ENCODE data around the gene MRPS15.

Gene MRPS15

DNA sequence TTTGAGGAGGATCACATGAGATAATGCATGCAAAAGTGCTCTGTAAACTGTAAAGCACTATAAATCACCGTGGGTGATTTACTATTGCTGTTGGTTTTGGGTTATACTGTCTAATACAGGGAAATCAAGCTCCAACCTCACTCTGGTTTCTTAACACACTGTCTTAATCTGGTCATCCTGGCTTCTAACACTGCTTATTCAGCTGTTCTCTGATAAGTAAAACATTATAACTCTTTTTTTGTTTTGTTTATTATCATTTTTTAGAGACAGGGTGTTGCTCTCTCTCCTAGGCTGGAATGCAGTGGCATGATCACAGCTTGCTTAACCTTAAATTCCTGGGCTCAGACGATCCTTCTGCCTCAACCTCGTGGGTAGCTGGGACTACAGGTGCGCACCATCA, 44.6 kb downstream of the MRPS15 start:
- WGBS, 2 experiments (ENCODE audit: insufficient coverage in 2 of 2), result 94 to 97% methylated on average over 3 of the region's 4 CpGs
- Histone ChIP-seq H3K4me1 (ENCODE audit: control insufficient read depth, insufficient read depth, low read length, poor library complexity, severe bottlenecking) (peaks cover 10% of the 10 kb centered on the region), H3K36me3 (ENCODE audit: control insufficient read depth, insufficient read depth, low read length) (no peaks in the 10 kb centered on the region), H3K4me3 (ENCODE audit: extremely low read depth, insufficient read depth, low read length, poor library complexity, severe bottlenecking) (no peak overlapping the region), H3K9me3 (ENCODE audit: control insufficient read depth, low read length) (peaks cover 4% of the 10 kb centered on the region), H3K27ac (ENCODE audit: low read depth, low read length, severe bottlenecking) (no peak overlapping the region)

DNA sequence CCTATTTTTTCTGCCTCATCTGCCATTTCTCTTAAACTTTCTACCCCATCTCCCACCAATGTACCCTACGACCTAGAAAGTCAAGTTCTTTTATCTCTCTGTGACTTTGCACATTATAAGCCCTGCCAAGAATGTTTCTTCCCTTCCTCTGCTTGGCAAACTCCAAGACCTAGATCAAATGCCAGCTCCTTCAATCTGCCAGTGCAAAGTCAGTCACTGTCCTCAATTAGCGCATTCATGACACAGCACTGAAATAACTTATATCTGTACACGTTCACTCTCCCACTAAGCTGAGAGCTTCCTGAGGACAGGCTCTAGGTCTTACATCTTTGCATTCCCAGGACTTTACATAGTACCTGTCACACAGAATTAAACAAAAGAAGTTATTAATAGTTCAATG, 45.0 kb downstream of the MRPS15 start:
- Histone ChIP-seq H3K9me3 (ENCODE audit: control insufficient read depth, low read length) (peaks cover 8% of the 10 kb centered on the region), H3K36me3 (ENCODE audit: control insufficient read depth, insufficient read depth, low read length) (no peaks in the 10 kb centered on the region), H3K4me3 (ENCODE audit: extremely low read depth, insufficient read depth, low read length, poor library complexity, severe bottlenecking) (no peak overlapping the region), H3K4me1 (ENCODE audit: control insufficient read depth, insufficient read depth, low read length, poor library complexity, severe bottlenecking) (peaks cover 10% of the 10 kb centered on the region), H3K27ac (ENCODE audit: low read depth, low read length, severe bottlenecking) (no peak overlapping the region)
- 79 to 90% methylated on average over 2 to 3 of the region's 3 CpGs for WGBS, 2 experiments (ENCODE audit: insufficient coverage in 2 of 2)

- no peak overlapping the region for H3K4me3 ChIP-seq (ENCODE audit: extremely low read depth, insufficient read depth, low read length, poor library complexity, severe bottlenecking)
- H3K36me3 ChIP-seq (ENCODE audit: control insufficient read depth, insufficient read depth, low read length), result no peaks in the 10 kb centered on the region
- peaks cover 10% of the 10 kb centered on the region for H3K4me1 ChIP-seq (ENCODE audit: control insufficient read depth, insufficient read depth, low read length, poor library complexity, severe bottlenecking)
- H3K27ac ChIP-seq (ENCODE audit: low read depth, low read length, severe bottlenecking), result no peak overlapping the region
- peaks cover 8% of the 10 kb centered on the region for H3K9me3 ChIP-seq (ENCODE audit: control insufficient read depth, low read length)
- 89 to 95% methylated on average over 6 to 9 of the region's 9 CpGs for WGBS, 2 experiments (ENCODE audit: insufficient coverage in 2 of 2)
Measured at GRCh38 chr1:36417931-36418330, 46.3 kb downstream of the MRPS15 start.

GRCh38 chr1:36415661-36416326, 48.4 kb downstream of the MRPS15 start:
- 92 to 98% methylated on average over 9 to 12 of the region's 15 CpGs for WGBS, 2 experiments (ENCODE audit: insufficient coverage in 2 of 2)
- H3K36me3 ChIP-seq (ENCODE audit: control insufficient read depth, insufficient read depth, low read length), result no peaks in the 10 kb centered on the region
- H3K4me3 ChIP-seq (ENCODE audit: extremely low read depth, insufficient read depth, low read length, poor library complexity, severe bottlenecking), result no peak overlapping the region
- H3K4me1 ChIP-seq (ENCODE audit: control insufficient read depth, insufficient read depth, low read length, poor library complexity, severe bottlenecking), result peaks cover 4% of the 10 kb centered on the region
- H3K9me3 ChIP-seq (ENCODE audit: control insufficient read depth, low read length), result peaks cover 8% of the 10 kb centered on the region
- H3K27ac ChIP-seq (ENCODE audit: low read depth, low read length, severe bottlenecking), result no peak overlapping the region

GRCh38 chr1:36414384-36414783, 49.8 kb downstream of the MRPS15 start:
- no peak overlapping the region for H3K4me3 ChIP-seq (ENCODE audit: extremely low read depth, insufficient read depth, low read length, poor library complexity, severe bottlenecking)
- peaks cover 8% of the 10 kb centered on the region for H3K9me3 ChIP-seq (ENCODE audit: control insufficient read depth, low read length)
- H3K27ac ChIP-seq (ENCODE audit: low read depth, low read length, severe bottlenecking), result no peak overlapping the region
- H3K4me1 ChIP-seq (ENCODE audit: control insufficient read depth, insufficient read depth, low read length, poor library complexity, severe bottlenecking), result no peaks in the 10 kb centered on the region
- WGBS, 2 experiments (ENCODE audit: insufficient coverage in 2 of 2), result 92 to 95% methylated on average over 2 to 3 of the region's 4 CpGs
- H3K36me3 ChIP-seq (ENCODE audit: control insufficient read depth, insufficient read depth, low read length), result no peaks in the 10 kb centered on the region

DNA sequence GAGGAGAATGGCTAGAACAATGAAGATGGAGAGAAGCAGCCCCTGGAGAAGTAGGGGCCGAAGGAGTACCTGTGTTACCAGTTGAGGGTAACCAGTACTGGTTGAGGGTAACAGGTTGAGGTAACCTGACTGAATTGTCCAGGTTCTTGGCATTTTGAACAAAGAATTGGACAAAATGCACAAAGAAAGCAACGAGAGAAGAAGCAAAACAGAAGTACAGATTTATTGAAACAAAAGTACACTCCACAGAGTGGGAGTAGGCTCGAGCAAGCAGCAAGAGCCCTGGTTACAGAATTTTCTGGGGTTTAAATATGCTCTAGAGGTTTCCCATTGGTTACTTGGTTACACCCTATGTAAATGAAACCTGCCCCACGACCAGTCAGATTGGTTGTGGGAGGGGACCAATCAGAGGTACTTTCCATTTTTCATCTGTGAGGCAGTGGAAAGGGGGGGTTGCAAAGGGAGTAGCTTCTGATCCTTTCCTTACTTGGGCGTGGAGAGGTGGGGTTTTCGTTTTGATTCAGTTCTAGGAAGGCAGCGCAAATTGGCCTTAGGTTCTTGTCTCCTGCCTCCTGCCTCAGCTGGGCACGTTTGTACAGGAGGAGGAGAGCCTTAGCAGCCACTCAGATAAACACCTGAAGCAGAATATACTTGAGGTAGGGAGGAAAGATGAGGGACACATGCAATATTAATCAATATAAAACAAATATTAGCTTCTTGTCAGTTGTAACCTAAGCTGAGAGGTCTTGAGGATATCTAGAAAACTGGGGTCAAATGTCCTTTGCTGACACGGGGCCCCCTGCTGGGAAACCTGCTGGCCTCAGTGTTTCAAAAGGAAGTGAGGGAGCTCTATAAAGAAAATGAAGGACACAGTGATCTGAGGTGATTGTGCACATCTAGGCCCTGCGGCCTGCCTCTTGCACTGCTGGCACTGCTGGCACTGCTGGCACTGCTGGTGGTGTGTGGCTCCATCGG, 52.2 kb downstream of the MRPS15 start:
- H3K27ac ChIP-seq (ENCODE audit: low read depth, low read length, severe bottlenecking), result no peak overlapping the region
- H3K36me3 ChIP-seq (ENCODE audit: control insufficient read depth, insufficient read depth, low read length), result no peaks in the 10 kb centered on the region
- 81 to 89% methylated on average over 5 to 8 of the region's 11 CpGs for WGBS, 2 experiments (ENCODE audit: insufficient coverage in 2 of 2)
- no peak overlapping the region for H3K4me3 ChIP-seq (ENCODE audit: extremely low read depth, insufficient read depth, low read length, poor library complexity, severe bottlenecking)
- H3K9me3 ChIP-seq (ENCODE audit: control insufficient read depth, low read length), result peaks cover 8% of the 10 kb centered on the region
- H3K4me1 ChIP-seq (ENCODE audit: control insufficient read depth, insufficient read depth, low read length, poor library complexity, severe bottlenecking), result peaks cover 7% of the 10 kb centered on the region

- no peaks in the 10 kb centered on the region for H3K36me3 ChIP-seq (ENCODE audit: control insufficient read depth, insufficient read depth, low read length)
- no peak overlapping the region for H3K4me3 ChIP-seq (ENCODE audit: extremely low read depth, insufficient read depth, low read length, poor library complexity, severe bottlenecking)
- 89 to 100% methylated on average over 2 of the region's 2 CpGs for WGBS, 2 experiments (ENCODE audit: insufficient coverage in 2 of 2)
- peak overlapping the region; percentile 57 for H3K27ac ChIP-seq (ENCODE audit: low read depth, low read length, severe bottlenecking)
- peaks cover 7% of the 10 kb centered on the region for H3K4me1 ChIP-seq (ENCODE audit: control insufficient read depth, insufficient read depth, low read length, poor library complexity, severe bottlenecking)
- H3K9me3 ChIP-seq (ENCODE audit: control insufficient read depth, low read length), result no peaks in the 10 kb centered on the region
Measured at GRCh38 chr1:36408479-36408878, 55.7 kb downstream of the MRPS15 start.

- WGBS, 2 experiments (ENCODE audit: insufficient coverage in 2 of 2), result 86% methylated on average over 1 of the region's 1 CpG; no CpG with 5 or more reads in 1 of the 2 experiments
- Histone ChIP-seq H3K9me3 (ENCODE audit: control insufficient read depth, low read length) (no peaks in the 10 kb centered on the region), H3K27ac (ENCODE audit: low read depth, low read length, severe bottlenecking) (no peak overlapping the region), H3K36me3 (ENCODE audit: control insufficient read depth, insufficient read depth, low read length) (no peaks in the 10 kb centered on the region), H3K4me1 (ENCODE audit: control insufficient read depth, insufficient read depth, low read length, poor library complexity, severe bottlenecking) (peaks cover 7% of the 10 kb centered on the region), H3K4me3 (ENCODE audit: extremely low read depth, insufficient read depth, low read length, poor library complexity, severe bottlenecking) (no peak overlapping the region)
Measured at GRCh38 chr1:36406440-36406839, 57.7 kb downstream of the MRPS15 start.
